B cell (primary cell): ENCODE data around the gene ESR1. TPM values are rescaled to one million over a fixed set of nuclear protein-coding genes. Genes with fewer than 3 reads are reported as not detected.

Source experiments
- ATAC-seq: fragments of 200-7000 bp; cut with Tn5 transposase; one replicate; pipeline ENCODE4 v1.10.0; 2021; ENCODE audit warnings: low read depth, mild to moderate bottlenecking, moderate number of reproducible peaks, moderate library complexity
- CTCF ChIA-PET: fragments of 350-600 bp; sonication (Branson Sonifier 250); formaldehyde crosslinking; loops from one replicate; lab custom pipeline; 2021; ENCODE audit warnings: antibody characterized with exemption, inconsistent platforms; lab: Charles Lee
- POLR2A ChIA-PET: fragments of 350-600 bp; sonication (Branson Sonifier 250); formaldehyde crosslinking; loops from one replicate; lab custom pipeline; 2021; ENCODE audit warnings: antibody characterized with exemption; lab: Charles Lee
- DNase-seq: peaks from one replicate; pipeline ENCODE4 v3.0.0; 2013
- H2AFZ ChIP-seq: 2 replicates; pipeline ENCODE4 v1.6.1; 2012; ENCODE audit warnings: mild to moderate bottlenecking, low read depth, low read length; ENCODE audit not compliant: insufficient read depth, poor library complexity, severe bottlenecking
- H3K27ac ChIP-seq, 2 donors: 1 replicate in 1 of 2; 2 replicates in 1 of 2; pipeline ENCODE4 v1.5.1; 2012 to 2013; ENCODE audit warnings: low read length in 2 of 2, mild to moderate bottlenecking in 2 of 2, moderate library complexity in 1 of 2
- H3K27me3 ChIP-seq, 4 experiments: fragments of 200-600 bp in 1 of 4; sonication (generic) in 1 of 4; replicated peaks in 1 of 4; 1 replicate in 2 of 4; 2 replicates in 2 of 4; pipeline versions ENCODE4 v1.6.1 to v1.7.0; 2013 to 2016; ENCODE audit warnings: low read length in 3 of 4, mild to moderate bottlenecking in 2 of 4, mixed read lengths in 1 of 4, moderate library complexity in 1 of 4; ENCODE audit not compliant: insufficient read depth in 4 of 4, control insufficient read depth in 3 of 4; ENCODE audit errors: control extremely low read depth in 1 of 4
- H3K36me3 ChIP-seq, 2 experiments: replicated peaks in 1 of 2; 1 replicate in 1 of 2; 2 replicates in 1 of 2; pipeline versions ENCODE4 v1.6.1 to v1.7.1; 2013; ENCODE audit warnings: low read length in 1 of 2; ENCODE audit not compliant: insufficient read depth in 2 of 2, control insufficient read depth in 1 of 2; ENCODE audit errors: control extremely low read depth in 1 of 2, extremely low read depth in 1 of 2
- H3K4me1 ChIP-seq, 2 donors: fragments of 200-600 bp in 1 of 2; sonication (generic) in 1 of 2; 1 replicate in 1 of 2; 2 replicates in 1 of 2; pipeline versions ENCODE4 v1.5.1 to v1.6.1; 2013 to 2017; ENCODE audit warnings: low read length in 2 of 2; ENCODE audit not compliant: control insufficient read depth in 2 of 2, insufficient read depth in 2 of 2
- H3K4me2 ChIP-seq: replicated peaks from 2 replicates; pipeline ENCODE3; 2012; ENCODE audit warnings: mild to moderate bottlenecking, low read depth, low read length; ENCODE audit not compliant: poor library complexity, severe bottlenecking
- H3K4me3 ChIP-seq, 5 experiments: fragments of 200-600 bp in 1 of 5; sonication (generic) in 1 of 5; 1 replicate in 3 of 5; 2 replicates in 2 of 5; pipeline versions ENCODE4 v1.5.1 to v1.7.0; 2011 to 2016; ENCODE audit warnings: low read length in 4 of 5, mild to moderate bottlenecking in 4 of 5, low read depth in 2 of 5, control low read depth in 1 of 5, moderate library complexity in 1 of 5; ENCODE audit not compliant: insufficient read depth in 1 of 5; ENCODE audit errors: control extremely low read depth in 1 of 5, extremely low read depth in 1 of 5
- H3K79me2 ChIP-seq: fragments of 200-600 bp; sonication (generic); one replicate; pipeline ENCODE4 v1.6.0; 2016; ENCODE audit warnings: low read length; ENCODE audit not compliant: control insufficient read depth, insufficient read depth
- H3K9ac ChIP-seq: fragments of 200-600 bp; sonication (generic); 2 replicates; pipeline ENCODE4 v1.6.1; 2017; ENCODE audit warnings: mild to moderate bottlenecking, low read length, moderate library complexity
- H3K9me3 ChIP-seq, 3 donors: one replicate each; pipeline versions ENCODE4 v1.6.1 to v1.7.1; 2013; ENCODE audit warnings: low read length in 2 of 3; ENCODE audit not compliant: control insufficient read depth in 2 of 3, insufficient read depth in 1 of 3; ENCODE audit errors: control extremely low read depth in 1 of 3
- H4K20me1 ChIP-seq: 2 replicates; pipeline ENCODE4 v1.6.0; 2012; ENCODE audit warnings: mild to moderate bottlenecking, low read length; ENCODE audit not compliant: insufficient read depth, control insufficient read depth, poor library complexity, severe bottlenecking
- H3K27ac Mint-ChIP-seq: one replicate; pipeline ENCODE4 v1.8.0; 2021; ENCODE audit warnings: mixed read lengths
- H3K27me3 Mint-ChIP-seq: one replicate; pipeline ENCODE4 v1.8.0; 2021; ENCODE audit warnings: mixed read lengths
- H3K4me1 Mint-ChIP-seq: one replicate; pipeline ENCODE4 v1.8.0; 2021; ENCODE audit warnings: mixed read lengths
- H3K4me3 Mint-ChIP-seq: one replicate; pipeline ENCODE4 v1.8.0; 2021; ENCODE audit warnings: mixed read lengths
- H3K9me3 Mint-ChIP-seq: one replicate; pipeline ENCODE4 v1.8.0; 2022; ENCODE audit warnings: mixed read lengths; ENCODE audit not compliant: insufficient read depth
- EZH2 ChIP-seq: IDR thresholded peaks from 2 replicates; pipeline ENCODE4 v1.6.1; 2012; ENCODE audit warnings: borderline replicate concordance, low read depth, mild to moderate bottlenecking, moderate library complexity, low read length; ENCODE audit not compliant: insufficient read depth, poor library complexity, severe bottlenecking
- WGBS: methylation state at CpG from one replicate; pipeline ENCODE4 v1.1.5; 2013; ENCODE audit warnings: missing lambda C conversion rate; ENCODE audit not compliant: insufficient coverage; 5-methylcytosine and 5-hydroxymethylcytosine counted together
- intact Hi-C: fragments of 100-400 bp; cut with micrococcal nuclease; formaldehyde crosslinking; loops from one replicate; pipeline ENCODE4 v1.10.0; 2022
- polyA plus RNA-seq: library from polyadenylated mRNA; depleted of rRNA; stranded (reverse); fragments of >200 nt; gene quantifications from 2 replicates; pipeline ENCODE4 v1.2.3, GENCODE V29; 2012
- total RNA-seq, 2 donors: library from RNA; stranded (reverse); fragments of 120-200 nt in 1 of 2; gene quantifications; 1 replicate in 1 of 2; 2 replicates in 1 of 2; pipeline versions ENCODE4 v1.2.3 to v1.2.4, GENCODE V29; 2013 to 2022
- TF ChIP-seq, protein P1 (sequence below): fragments of 200-600 bp; IDR thresholded peaks from one replicate; pipeline ENCODE4 v1.8.0; 2022; ENCODE audit warnings: antibody characterized with exemption, mild to moderate bottlenecking

The ESR1 gene
- total and polyA plus RNA-seq, 2 donors (not counting 1 experiment from before 2014, with no cell fraction given): 0.46 to 5.9 TPM

DNA sequence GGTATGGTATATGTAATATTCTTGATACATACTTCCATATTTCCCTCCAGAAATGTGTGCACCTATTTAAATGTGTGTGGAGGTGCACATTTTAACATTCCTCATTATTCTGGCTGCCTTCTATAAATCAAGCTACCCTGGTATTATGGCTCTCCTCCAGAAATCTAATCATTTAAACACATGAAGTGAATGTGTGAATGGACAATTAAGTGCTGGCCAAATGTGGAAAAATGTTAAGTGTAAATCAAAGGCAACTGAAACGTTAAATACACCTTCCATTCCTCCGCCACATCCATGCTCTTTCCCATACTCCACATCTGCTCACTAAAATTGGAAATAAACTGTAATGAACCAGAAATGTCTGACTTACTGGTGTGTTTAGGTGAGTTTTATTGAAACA, 24.9 kb upstream of the ESR1 start:
- H3K27me3 Mint-ChIP-seq: no peaks in the 10 kb centered on the region
- Histone ChIP-seq H3K9ac (no peak overlapping the region), H3K4me3 (no peak overlapping the region), H3K79me2 (no peaks in the 10 kb centered on the region), H3K36me3 (no peaks in the 10 kb centered on the region), H3K4me2 (no peak overlapping the region), H3K4me1 (no peaks in the 10 kb centered on the region), H3K9me3 (peaks cover 0 to 4% (median 0%) of the 10 kb centered on the region in 3 donors), H3K27me3 (no peaks in the 10 kb centered on the region), H3K27ac (no peak overlapping the region), H4K20me1 (no peaks in the 10 kb centered on the region), H2AFZ (no peak overlapping the region)
- H3K4me1 Mint-ChIP-seq: no peaks in the 10 kb centered on the region
- DNase-seq (no peak), ATAC-seq (no peak)
- H3K9me3 Mint-ChIP-seq: no peaks in the 10 kb centered on the region
- TF ChIP-seq EZH2: no peak
- TF ChIP-seq, protein P1, sequence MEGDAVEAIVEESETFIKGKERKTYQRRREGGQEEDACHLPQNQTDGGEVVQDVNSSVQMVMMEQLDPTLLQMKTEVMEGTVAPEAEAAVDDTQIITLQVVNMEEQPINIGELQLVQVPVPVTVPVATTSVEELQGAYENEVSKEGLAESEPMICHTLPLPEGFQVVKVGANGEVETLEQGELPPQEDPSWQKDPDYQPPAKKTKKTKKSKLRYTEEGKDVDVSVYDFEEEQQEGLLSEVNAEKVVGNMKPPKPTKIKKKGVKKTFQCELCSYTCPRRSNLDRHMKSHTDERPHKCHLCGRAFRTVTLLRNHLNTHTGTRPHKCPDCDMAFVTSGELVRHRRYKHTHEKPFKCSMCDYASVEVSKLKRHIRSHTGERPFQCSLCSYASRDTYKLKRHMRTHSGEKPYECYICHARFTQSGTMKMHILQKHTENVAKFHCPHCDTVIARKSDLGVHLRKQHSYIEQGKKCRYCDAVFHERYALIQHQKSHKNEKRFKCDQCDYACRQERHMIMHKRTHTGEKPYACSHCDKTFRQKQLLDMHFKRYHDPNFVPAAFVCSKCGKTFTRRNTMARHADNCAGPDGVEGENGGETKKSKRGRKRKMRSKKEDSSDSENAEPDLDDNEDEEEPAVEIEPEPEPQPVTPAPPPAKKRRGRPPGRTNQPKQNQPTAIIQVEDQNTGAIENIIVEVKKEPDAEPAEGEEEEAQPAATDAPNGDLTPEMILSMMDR: no peak
- POLR2A ChIA-PET: no interaction called here
- H3K27ac Mint-ChIP-seq: no peak overlapping the region
- no CpG with 5 or more reads among the region's 2 CpGs for WGBS
- intact Hi-C loops: no loop called here
- CTCF ChIA-PET: interaction anchor here (0.6 kb wide), 1 partner anchor 306 kb away, joined by 3 read pairs; no protein-coding TSS in a partner anchor
- no peak overlapping the region for H3K4me3 Mint-ChIP-seq

DNA sequence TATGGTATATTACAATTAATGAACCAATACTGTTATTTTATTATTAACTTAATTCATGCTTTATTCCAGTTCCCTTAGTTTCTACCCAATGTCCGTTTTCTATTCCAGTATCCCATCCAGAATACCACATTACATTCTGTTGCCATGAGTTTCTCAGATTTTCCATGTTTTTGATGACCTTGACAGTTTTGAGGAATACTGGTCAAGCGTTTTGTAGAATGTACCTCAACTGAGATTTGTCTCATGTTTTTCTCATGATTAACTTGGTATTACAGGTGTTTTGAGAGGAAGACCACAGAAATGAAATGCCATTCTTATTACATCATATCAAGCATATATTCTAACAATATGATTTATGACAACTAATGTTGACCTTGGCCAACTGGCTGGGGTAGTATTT, 23.8 kb upstream of the ESR1 start:
- Mint-ChIP-seq H3K27me3 (no peaks in the 10 kb centered on the region), H3K4me1 (no peaks in the 10 kb centered on the region), H3K4me3 (no peak overlapping the region), H3K9me3 (peaks cover 3% of the 10 kb centered on the region), H3K27ac (no peak overlapping the region)
- no peak overlapping the region for H3K4me3 ChIP-seq
- no peak for TF ChIP-seq EZH2
- TF ChIP-seq, protein P1: no peak
- CTCF ChIA-PET: no interaction called here
- H4K20me1 ChIP-seq: no peaks in the 10 kb centered on the region
- H3K79me2 ChIP-seq: no peaks in the 10 kb centered on the region
- intact Hi-C loops: no loop called here
- POLR2A ChIA-PET: no interaction called here
- no peak overlapping the region for H3K9ac ChIP-seq
- DNase-seq: no peak
- H3K36me3 ChIP-seq: no peaks in the 10 kb centered on the region
- H3K9me3 ChIP-seq: peaks cover 0 to 4% (median 0%) of the 10 kb centered on the region in 3 donors
- no CpG with 5 or more reads among the region's 2 CpGs for WGBS
- H3K27me3 ChIP-seq: no peaks in the 10 kb centered on the region
- H3K27ac ChIP-seq: no peak overlapping the region
- H2AFZ ChIP-seq: no peak overlapping the region
- ATAC-seq: no peak
- no peaks in the 10 kb centered on the region for H3K4me1 ChIP-seq
- H3K4me2 ChIP-seq: no peak overlapping the region
